HEK293T (cell line): Measurements from ENCODE around the gene VANGL1.

Source experiments
- BHLHE40 ChIP-seq: fragments of 450-650 bp; IDR thresholded peaks from 2 replicates; pipeline ENCODE4 v1.6.1; 2016; ENCODE audit warnings: mild to moderate bottlenecking, moderate library complexity, borderline replicate concordance
- FOXA1 ChIP-seq: fragments of 450-650 bp; IDR thresholded peaks from 2 replicates; pipeline ENCODE4 v1.6.1; 2016; ENCODE audit warnings: mild to moderate bottlenecking
- FOXK2 ChIP-seq: fragments of 450-650 bp; IDR thresholded peaks from 2 replicates; pipeline ENCODE4 v1.6.1; 2016; ENCODE audit warnings: mild to moderate bottlenecking
- LEF1 ChIP-seq: fragments of 450-650 bp; IDR thresholded peaks from 2 replicates; pipeline ENCODE4 v1.6.1; 2017; ENCODE audit warnings: mild to moderate bottlenecking, borderline replicate concordance

- TF ChIP-seq LEF1 (no peak), BHLHE40 (no peak), FOXA1 (no peak), FOXK2 (no peak)
These were observed 61.2 kb downstream of the VANGL1 start for GRCh38 chr1:115702959-115703358.
